GM12892 (cell line): ENCODE data around the gene VPS25.

Experiments used
- POLR2A ChIP-seq: IDR thresholded peaks from 2 replicates; pipeline ENCODE4 v1.6.1; 2011; ENCODE audit warnings: low read depth, low read length, control low read depth
- POLR2AphosphoS5 ChIP-seq: IDR thresholded peaks from 2 replicates; pipeline ENCODE4 v1.6.1; 2011; ENCODE audit warnings: low read depth, low read length, control low read depth
- TAF1 ChIP-seq: IDR thresholded peaks from 2 replicates; pipeline ENCODE4 v1.6.1; 2011; ENCODE audit warnings: low read depth, mild to moderate bottlenecking, control low read depth, low read length, borderline replicate concordance

DNA sequence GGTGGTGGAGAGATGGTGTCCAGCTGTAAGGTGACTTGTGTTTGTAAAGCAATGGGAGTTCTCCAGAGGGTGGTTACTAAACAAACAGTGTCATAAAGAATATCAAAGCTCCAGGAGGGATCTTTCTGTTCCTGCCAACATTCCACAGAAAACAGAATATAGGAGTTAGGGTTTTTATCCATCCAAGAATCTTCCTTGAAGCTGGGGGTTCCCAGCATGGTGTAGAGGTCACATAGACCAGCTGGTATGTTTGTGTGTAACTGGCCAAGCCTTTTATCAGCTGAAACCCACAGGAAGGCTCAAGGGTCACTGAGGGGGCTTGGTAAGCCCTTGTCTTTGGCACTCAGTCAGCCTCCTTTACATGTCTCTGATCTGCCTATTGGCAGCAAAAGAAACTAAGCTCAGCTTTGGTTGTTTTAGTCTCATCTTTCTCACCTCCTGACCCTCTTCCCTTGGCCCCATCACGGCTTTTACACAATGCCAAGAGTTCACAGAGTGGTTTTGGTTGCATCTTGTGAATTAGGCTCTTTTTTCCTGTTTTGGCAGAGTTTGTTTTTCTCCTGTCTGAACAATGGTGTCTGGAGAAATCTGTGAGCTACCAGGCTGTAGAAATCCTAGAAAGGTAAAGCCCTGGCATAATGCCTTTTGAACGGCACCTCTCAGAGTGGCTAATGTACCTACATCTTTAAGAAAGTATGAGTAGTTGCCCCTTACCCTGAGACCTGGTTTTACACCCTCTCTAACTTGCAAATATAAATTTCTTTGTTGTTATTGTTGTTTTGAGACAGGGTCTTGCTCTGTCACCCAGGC, 30.0 kb downstream of the VPS25 start:
- TF ChIP-seq TAF1 (no peak), POLR2AphosphoS5 (no peak), POLR2A (no peak)
